Progenitor cell of endocrine pancreas (in vitro differentiated cells): ENCODE data around the gene DYNLRB2. TPM values are rescaled to one million over a fixed set of nuclear protein-coding genes. Genes with fewer than 3 reads are reported as not detected.

Source experiments
- DNase-seq: peaks from one replicate; pipeline ENCODE4 v3.0.0; 2021; ENCODE audit warnings: low spot score; ENCODE audit not compliant: unreplicated experiment
- H3K27ac Mint-ChIP-seq: 2 replicates; pipeline ENCODE4 v1.8.0; 2021; ENCODE audit warnings: mild to moderate bottlenecking, moderate library complexity, mixed read lengths
- H3K27me3 Mint-ChIP-seq: 2 replicates; pipeline ENCODE4 v1.8.0; 2021; ENCODE audit warnings: mixed read lengths
- H3K36me3 Mint-ChIP-seq: 2 replicates; pipeline ENCODE4 v1.8.0; 2022; ENCODE audit warnings: mixed read lengths; ENCODE audit not compliant: insufficient read depth
- H3K4me1 Mint-ChIP-seq: 2 replicates; pipeline ENCODE4 v1.8.0; 2021; ENCODE audit warnings: low read depth, mixed read lengths
- H3K4me3 Mint-ChIP-seq: 2 replicates; pipeline ENCODE4 v1.8.0; 2021; ENCODE audit warnings: low read depth, mild to moderate bottlenecking, moderate library complexity, mixed read lengths
- H3K9me3 Mint-ChIP-seq: 2 replicates; pipeline ENCODE4 v1.8.0; 2021; ENCODE audit warnings: low read depth, mixed read lengths
- CTCF ChIP-seq: fragments of 200-600 bp; sonication (generic); IDR thresholded peaks from one replicate; pipeline ENCODE4 v1.5.0; 2021; ENCODE audit warnings: antibody characterized with exemption, mild to moderate bottlenecking; ENCODE audit not compliant: unreplicated experiment
- total RNA-seq: library from RNA; stranded (reverse); gene quantifications from 2 replicates; pipeline ENCODE4 v1.2.1, GENCODE V29; 2021

Gene DYNLRB2
- total RNA-seq, 1 donor from 2014 or later: 2.2 TPM

- Mint-ChIP-seq H3K36me3 (no peaks in the 10 kb centered on the region), H3K4me3 (no peak overlapping the region), H3K4me1 (no peaks in the 10 kb centered on the region), H3K9me3 (no peaks in the 10 kb centered on the region), H3K27me3 (no peaks in the 10 kb centered on the region), H3K27ac (no peak overlapping the region)
- no peak for TF ChIP-seq CTCF
- DNase-seq: no peak
Observed at GRCh38 chr16:80586476-80586875, 45.7 kb downstream of the DYNLRB2 start.

- H3K27ac Mint-ChIP-seq: no peak overlapping the region
- H3K9me3 Mint-ChIP-seq: no peaks in the 10 kb centered on the region
- no peak overlapping the region for H3K4me3 Mint-ChIP-seq
- TF ChIP-seq CTCF: no peak
- H3K36me3 Mint-ChIP-seq: no peaks in the 10 kb centered on the region
- no peak for DNase-seq
- no peaks in the 10 kb centered on the region for H3K4me1 Mint-ChIP-seq
- H3K27me3 Mint-ChIP-seq: no peaks in the 10 kb centered on the region
Observed at GRCh38 chr16:80587071-80587470, 46.3 kb downstream of the DYNLRB2 start.

GRCh38 chr16:80591071-80591915 lies 50.5 kb downstream of the DYNLRB2 start:
- TF ChIP-seq CTCF: no peak
- Mint-ChIP-seq H3K27ac (no peak overlapping the region), H3K4me1 (no peaks in the 10 kb centered on the region), H3K4me3 (no peak overlapping the region), H3K36me3 (no peaks in the 10 kb centered on the region), H3K27me3 (no peaks in the 10 kb centered on the region), H3K9me3 (peaks cover 4% of the 10 kb centered on the region)
- no peak for DNase-seq

- no peaks in the 10 kb centered on the region for H3K27me3 Mint-ChIP-seq
Observed at GRCh38 chr16:80592273-80592672, 51.5 kb downstream of the DYNLRB2 start.

GRCh38 chr16:80594756-80595155 lies 54.0 kb downstream of the DYNLRB2 start:
- Mint-ChIP-seq H3K27ac (no peak overlapping the region), H3K27me3 (no peaks in the 10 kb centered on the region), H3K4me3 (no peak overlapping the region), H3K4me1 (no peaks in the 10 kb centered on the region), H3K9me3 (peaks cover 12% of the 10 kb centered on the region), H3K36me3 (no peaks in the 10 kb centered on the region)
- DNase-seq: no peak
- no peak for TF ChIP-seq CTCF

More at GRCh38 chr16:80592273-80592672, 51.5 kb downstream of the DYNLRB2 start:
- Mint-ChIP-seq H3K4me3 (no peak overlapping the region), H3K27ac (no peak overlapping the region), H3K4me1 (no peaks in the 10 kb centered on the region), H3K9me3 (peaks cover 12% of the 10 kb centered on the region), H3K36me3 (no peaks in the 10 kb centered on the region)
- DNase-seq: no peak
- no peak for TF ChIP-seq CTCF
